ENCODE data around the gene GOLGA2. TPM values are rescaled to one million over a fixed set of nuclear protein-coding genes. Genes with fewer than 3 reads are reported as not detected.

GOLGA2 gene
- total and polyA plus RNA-seq, 7 experiments from 2014 or later = 6.0 to 76.6 (median 58.1) TPM

- no peak for ATAC-seq
- Mint-ChIP-seq H3K36me3 (no peaks in the 10 kb centered on the region), H3K9me3 (peaks cover 0 to under 1% (median 0%) of the 10 kb centered on the region in 11 donors), H3K4me1 (no peaks in the 10 kb centered on the region), H3K4me3 (no peak overlapping the region), H3K27ac (no peak overlapping the region), H3K27me3 (no peaks in the 10 kb centered on the region)
- POLR2A ChIA-PET = no interaction called here
- Histone ChIP-seq H3K4me1 (ENCODE audit: control insufficient read depth in 2 of 2, insufficient read depth in 2 of 2, low read length in 2 of 2) (no peaks in the 10 kb centered on the region), H3K36me3 (ENCODE audit: control insufficient read depth in 2 of 3, insufficient read depth in 3 of 3, low read length in 3 of 3) (no peaks in the 10 kb centered on the region), H3K4me3 (ENCODE audit: low read length) (no peak overlapping the region), H3K27ac (ENCODE audit: low read depth, low read length) (no peak overlapping the region), H3K27me3 (ENCODE audit: control insufficient read depth in 2 of 2, insufficient read depth in 2 of 2, low read length in 2 of 2) (no peaks in the 10 kb centered on the region), H3K9me3 (ENCODE audit: control insufficient read depth in 2 of 3, low read length in 3 of 3) (no peaks in the 10 kb centered on the region)
- intact Hi-C loops (cut with micrococcal nuclease) = no loop called here
- no peak for DNase-seq
- CTCF ChIA-PET = no interaction called here
Observed at GRCh38 chr9:128225770-128226411, 49.9 kb downstream of the GOLGA2 start.

GRCh38 chr9:128224877-128225276, 50.9 kb downstream of the GOLGA2 start:
- no peaks in the 10 kb centered on the region for H3K4me1 Mint-ChIP-seq
- Histone ChIP-seq H3K27me3 (ENCODE audit: control insufficient read depth in 2 of 2, insufficient read depth in 2 of 2, low read length in 2 of 2) (no peaks in the 10 kb centered on the region), H3K36me3 (ENCODE audit: control insufficient read depth in 2 of 3, insufficient read depth in 3 of 3, low read length in 3 of 3) (no peaks in the 10 kb centered on the region), H3K4me1 (ENCODE audit: control insufficient read depth in 2 of 2, insufficient read depth in 2 of 2, low read length in 2 of 2) (no peaks in the 10 kb centered on the region), H3K4me3 (ENCODE audit: low read length) (no peak overlapping the region), H3K27ac (ENCODE audit: low read depth, low read length) (no peak overlapping the region), H3K9me3 (ENCODE audit: control insufficient read depth in 2 of 3, low read length in 3 of 3) (no peaks in the 10 kb centered on the region)
- no peaks in the 10 kb centered on the region for H3K27me3 Mint-ChIP-seq
- intact Hi-C loops (cut with micrococcal nuclease) = no loop called here
- POLR2A ChIA-PET = no interaction called here
- no peak overlapping the region for H3K27ac Mint-ChIP-seq
- DNase-seq (no peak), ATAC-seq (no peak)
- CTCF ChIA-PET = no interaction called here
- H3K4me3 Mint-ChIP-seq = no peak overlapping the region
- H3K9me3 Mint-ChIP-seq = peaks cover 0 to 3% (median 0%) of the 10 kb centered on the region in 11 donors
- no peaks in the 10 kb centered on the region for H3K36me3 Mint-ChIP-seq

GRCh38 chr9:128222880-128223670, 52.7 kb downstream of the GOLGA2 start:
- intact Hi-C loops (cut with micrococcal nuclease) = no loop called here
- peaks cover 0 to 3% (median 0%) of the 10 kb centered on the region in 11 donors for H3K9me3 Mint-ChIP-seq
- ATAC-seq = no peak
- peak overlapping the region in 1 of 10 donors; percentile 7 for H3K4me3 Mint-ChIP-seq
- H3K36me3 Mint-ChIP-seq = no peaks in the 10 kb centered on the region
- ChIA-PET CTCF (no interaction called here), POLR2A (no interaction called here)
- peaks cover 3 to 5% of the 10 kb centered on the region in 2 donors for H3K4me1 ChIP-seq (ENCODE audit: control insufficient read depth in 2 of 2, insufficient read depth in 2 of 2, low read length in 2 of 2)
- no peak overlapping the region for H3K27ac ChIP-seq (ENCODE audit: low read depth, low read length)
- peak overlapping the region in 1 of 9 donors; percentile 34 for H3K27ac Mint-ChIP-seq
- H3K4me3 ChIP-seq (ENCODE audit: low read length) = no peak overlapping the region
- H3K9me3 ChIP-seq (ENCODE audit: control insufficient read depth in 2 of 3, low read length in 3 of 3) = no peaks in the 10 kb centered on the region
- DNase-seq = no peak
- H3K27me3 Mint-ChIP-seq = peaks cover 0 to 2% (median 0%) of the 10 kb centered on the region in 5 donors
- no peaks in the 10 kb centered on the region for H3K27me3 ChIP-seq (ENCODE audit: control insufficient read depth in 2 of 2, insufficient read depth in 2 of 2, low read length in 2 of 2)
- H3K36me3 ChIP-seq (ENCODE audit: control insufficient read depth in 2 of 3, insufficient read depth in 3 of 3, low read length in 3 of 3) = no peaks in the 10 kb centered on the region
- H3K4me1 Mint-ChIP-seq = peaks cover 8 to 13% (median 11%) of the 10 kb centered on the region in 7 donors

GRCh38 chr9:128222026-128222425, 53.8 kb downstream of the GOLGA2 start:
- no peak overlapping the region for H3K27ac Mint-ChIP-seq
- DNase-seq (no peak), ATAC-seq (no peak)
- Histone ChIP-seq H3K27ac (ENCODE audit: low read depth, low read length) (no peak overlapping the region), H3K27me3 (ENCODE audit: control insufficient read depth in 2 of 2, insufficient read depth in 2 of 2, low read length in 2 of 2) (no peaks in the 10 kb centered on the region), H3K4me1 (ENCODE audit: control insufficient read depth in 2 of 2, insufficient read depth in 2 of 2, low read length in 2 of 2) (peaks cover 5 to 7% of the 10 kb centered on the region in 2 donors), H3K36me3 (ENCODE audit: control insufficient read depth in 2 of 3, insufficient read depth in 3 of 3, low read length in 3 of 3) (no peaks in the 10 kb centered on the region), H3K4me3 (ENCODE audit: low read length) (no peak overlapping the region), H3K9me3 (ENCODE audit: control insufficient read depth in 2 of 3, low read length in 3 of 3) (no peaks in the 10 kb centered on the region)
- H3K36me3 Mint-ChIP-seq = no peaks in the 10 kb centered on the region
- POLR2A ChIA-PET = no interaction called here
- peaks cover 0 to 2% (median 0%) of the 10 kb centered on the region in 5 donors for H3K27me3 Mint-ChIP-seq
- peaks cover 9 to 13% (median 12%) of the 10 kb centered on the region in 7 donors for H3K4me1 Mint-ChIP-seq
- no peak overlapping the region for H3K4me3 Mint-ChIP-seq
- CTCF ChIA-PET = interaction anchor here (0.6 kb wide), 1 partner anchor 26 kb away, joined by 3 read pairs; no protein-coding TSS in a partner anchor
- intact Hi-C loops (cut with micrococcal nuclease) = no loop called here
- peaks cover 0 to 3% (median 0%) of the 10 kb centered on the region in 11 donors for H3K9me3 Mint-ChIP-seq

GRCh38 chr9:128219831-128220230, 56.0 kb downstream of the GOLGA2 start:
- no peak for DNase-seq
- H3K4me1 Mint-ChIP-seq = peaks cover 9 to 13% (median 12%) of the 10 kb centered on the region in 7 donors
- CTCF ChIA-PET = no interaction called here
- H3K27me3 Mint-ChIP-seq = peaks cover 0 to 4% (median 0%) of the 10 kb centered on the region in 5 donors
- no peak overlapping the region for H3K27ac ChIP-seq (ENCODE audit: low read depth, low read length)
- H3K9me3 Mint-ChIP-seq = peaks cover 0 to 3% (median 0%) of the 10 kb centered on the region in 11 donors
- H3K36me3 Mint-ChIP-seq = no peaks in the 10 kb centered on the region
- no peaks in the 10 kb centered on the region for H3K27me3 ChIP-seq (ENCODE audit: control insufficient read depth in 2 of 2, insufficient read depth in 2 of 2, low read length in 2 of 2)
- intact Hi-C loops (cut with micrococcal nuclease) = no loop called here
- no peaks in the 10 kb centered on the region for H3K9me3 ChIP-seq (ENCODE audit: control insufficient read depth in 2 of 3, low read length in 3 of 3)
- ATAC-seq = no peak
- H3K27ac Mint-ChIP-seq = peak overlapping the region in 2 of 9 donors; percentile 37 to 47
- no peak overlapping the region for H3K4me3 ChIP-seq (ENCODE audit: low read length)
- POLR2A ChIA-PET = interaction anchor here (0.6 kb wide), 1 partner anchor 42 kb away, joined by 4 read pairs; no protein-coding TSS in a partner anchor
- H3K36me3 ChIP-seq (ENCODE audit: control insufficient read depth in 2 of 3, insufficient read depth in 3 of 3, low read length in 3 of 3) = no peaks in the 10 kb centered on the region
- H3K4me1 ChIP-seq (ENCODE audit: control insufficient read depth in 2 of 2, insufficient read depth in 2 of 2, low read length in 2 of 2) = peaks cover 5 to 7% of the 10 kb centered on the region in 2 donors
- no peak overlapping the region for H3K4me3 Mint-ChIP-seq

GRCh38 chr9:128218518-128219389, 57.1 kb downstream of the GOLGA2 start:
- peak overlapping the region; percentile 47 for H3K27ac ChIP-seq (ENCODE audit: low read depth, low read length)

More at GRCh38 chr9:128218518-128219389, 57.1 kb downstream of the GOLGA2 start:
- ATAC-seq (peak; percentile 98), DNase-seq (peak; percentile 70 to 93 (median 89))
- H3K9me3 Mint-ChIP-seq = peaks cover 0 to 3% (median 0%) of the 10 kb centered on the region in 11 donors
- ChIA-PET POLR2A (interaction anchor here (0.5 to 1.3 kb wide), 4 partner anchors 8 to 601 kb away, joined by 3 to 5 read pairs (median 4); partner anchors contain the start of genes GOLGA2 and SWI5), CTCF (interaction anchor here (0.6 to 0.8 kb wide), 2 partner anchors 23 to 44 kb away, joined by 3 read pairs; no protein-coding TSS in a partner anchor)
- Histone ChIP-seq H3K4me3 (ENCODE audit: low read length) (peak overlapping the region; percentile 62), H3K36me3 (ENCODE audit: control insufficient read depth in 2 of 3, insufficient read depth in 3 of 3, low read length in 3 of 3) (no peaks in the 10 kb centered on the region), H3K9me3 (ENCODE audit: control insufficient read depth in 2 of 3, low read length in 3 of 3) (no peaks in the 10 kb centered on the region), H3K27me3 (ENCODE audit: control insufficient read depth in 2 of 2, insufficient read depth in 2 of 2, low read length in 2 of 2) (no peaks in the 10 kb centered on the region), H3K4me1 (ENCODE audit: control insufficient read depth in 2 of 2, insufficient read depth in 2 of 2, low read length in 2 of 2) (peaks cover 5 to 7% of the 10 kb centered on the region in 2 donors)
- H3K27me3 Mint-ChIP-seq = peaks cover 0 to 8% (median 0%) of the 10 kb centered on the region in 5 donors
- peak overlapping the region; percentile 80 to 93 (median 83) for H3K4me3 Mint-ChIP-seq
- intact Hi-C loops (cut with micrococcal nuclease) = loop anchor here (1.0 kb wide), 9 partner anchors 15 to 238 kb away; partner anchors contain the start of genes BBLN (in 2 of the 2), DNM1 (in 2 of the 2), GOLGA2 (in 2 of the 2) and SWI5 (in 2 of the 2)
- H3K27ac Mint-ChIP-seq = peak overlapping the region; percentile 18 to 93 (median 65)
- H3K4me1 Mint-ChIP-seq = peaks cover 9 to 13% (median 12%) of the 10 kb centered on the region in 7 donors
- H3K36me3 Mint-ChIP-seq = no peaks in the 10 kb centered on the region
